ENCODE measurements around the gene DNAI4. TPM values are rescaled to one million over a fixed set of nuclear protein-coding genes. Genes with fewer than 3 reads are reported as not detected.

Gene DNAI4
- total RNA-seq, 1 donor from 2014 or later = 5.1 TPM

- Mint-ChIP-seq H3K27ac (ENCODE audit: unreplicated experiment) (no peak overlapping the region), H3K4me3 (ENCODE audit: unreplicated experiment) (peak overlapping the region; percentile 35), H3K4me1 (ENCODE audit: unreplicated experiment) (no peaks in the 10 kb centered on the region), H3K36me3 (ENCODE audit: low read depth, unreplicated experiment) (peaks cover 41% of the 10 kb centered on the region), H3K9me3 (ENCODE audit: unreplicated experiment) (peaks cover 17% of the 10 kb centered on the region), H3K27me3 (ENCODE audit: unreplicated experiment) (peaks cover 6% of the 10 kb centered on the region)
- no peak for TF ChIP-seq CTCF (IDR thresholded peaks at IDR 0.05; ENCODE audit: unreplicated experiment)
- DNase-seq (ENCODE audit: low spot score) = no peak
These were observed 145.7 kb downstream of the DNAI4 start for GRCh38 chr1:66778969-66779368.

- no peak overlapping the region for H3K4me3 Mint-ChIP-seq (ENCODE audit: unreplicated experiment)
- peaks cover 44% of the 10 kb centered on the region for H3K36me3 Mint-ChIP-seq (ENCODE audit: low read depth, unreplicated experiment)
- no peaks in the 10 kb centered on the region for H3K4me1 Mint-ChIP-seq (ENCODE audit: unreplicated experiment)
- TF ChIP-seq CTCF (IDR thresholded peaks at IDR 0.05; ENCODE audit: unreplicated experiment) = no peak
- H3K9me3 Mint-ChIP-seq (ENCODE audit: unreplicated experiment) = peaks cover 17% of the 10 kb centered on the region
- H3K27me3 Mint-ChIP-seq (ENCODE audit: unreplicated experiment) = peaks cover 6% of the 10 kb centered on the region
- no peak overlapping the region for H3K27ac Mint-ChIP-seq (ENCODE audit: unreplicated experiment)
- no peak for DNase-seq (ENCODE audit: low spot score)
These were observed 146.4 kb downstream of the DNAI4 start for GRCh38 chr1:66778266-66778665.

- Mint-ChIP-seq H3K9me3 (ENCODE audit: unreplicated experiment) (peaks cover 17% of the 10 kb centered on the region), H3K4me3 (ENCODE audit: unreplicated experiment) (no peak overlapping the region), H3K27me3 (ENCODE audit: unreplicated experiment) (peaks cover 6% of the 10 kb centered on the region), H3K36me3 (ENCODE audit: low read depth, unreplicated experiment) (peaks cover 49% of the 10 kb centered on the region), H3K4me1 (ENCODE audit: unreplicated experiment) (no peaks in the 10 kb centered on the region), H3K27ac (ENCODE audit: unreplicated experiment) (no peak overlapping the region)
- TF ChIP-seq CTCF (IDR thresholded peaks at IDR 0.05; ENCODE audit: unreplicated experiment) = no peak
- DNase-seq (ENCODE audit: low spot score) = no peak
These were observed 146.8 kb downstream of the DNAI4 start for GRCh38 chr1:66777831-66778230.

GRCh38 chr1:66775646-66776045 is 149.0 kb downstream of the DNAI4 start:
- Mint-ChIP-seq H3K9me3 (ENCODE audit: unreplicated experiment) (peaks cover 12% of the 10 kb centered on the region), H3K36me3 (ENCODE audit: low read depth, unreplicated experiment) (peaks cover 48% of the 10 kb centered on the region), H3K27me3 (ENCODE audit: unreplicated experiment) (peaks cover 3% of the 10 kb centered on the region), H3K4me1 (ENCODE audit: unreplicated experiment) (no peaks in the 10 kb centered on the region), H3K27ac (ENCODE audit: unreplicated experiment) (no peak overlapping the region), H3K4me3 (ENCODE audit: unreplicated experiment) (peak overlapping the region; percentile 20)
- no peak for TF ChIP-seq CTCF (IDR thresholded peaks at IDR 0.05; ENCODE audit: unreplicated experiment)
- no peak for DNase-seq (ENCODE audit: low spot score)

GRCh38 chr1:66774438-66774837 is 150.2 kb downstream of the DNAI4 start:
- peaks cover 4% of the 10 kb centered on the region for H3K9me3 Mint-ChIP-seq (ENCODE audit: unreplicated experiment)
- H3K27ac Mint-ChIP-seq (ENCODE audit: unreplicated experiment) = no peak overlapping the region
- no peak for DNase-seq (ENCODE audit: low spot score)
- H3K27me3 Mint-ChIP-seq (ENCODE audit: unreplicated experiment) = peaks cover 3% of the 10 kb centered on the region
- H3K4me3 Mint-ChIP-seq (ENCODE audit: unreplicated experiment) = no peak overlapping the region
- peaks cover 40% of the 10 kb centered on the region for H3K36me3 Mint-ChIP-seq (ENCODE audit: low read depth, unreplicated experiment)
- TF ChIP-seq CTCF (IDR thresholded peaks at IDR 0.05; ENCODE audit: unreplicated experiment) = no peak
- H3K4me1 Mint-ChIP-seq (ENCODE audit: unreplicated experiment) = no peaks in the 10 kb centered on the region
